Skin of body (tissue), 2 donors: ENCODE results near the gene FCN1. TPM values are rescaled to one million over a fixed set of nuclear protein-coding genes. Genes with fewer than 3 reads are reported as not detected.
"Not testable (repeated sequence)": the region's sequence is repeated elsewhere in the genome, so short reads cannot be mapped to it uniquely, and the experiment has no call there.

Source experiments
- DNase-seq: peaks from one replicate; lab custom pipeline; 2025; lab: John Stamatoyannopoulos, UW
- total RNA-seq: library from RNA; depleted of rRNA; stranded (reverse); fragments of >200 nt; gene quantifications from one replicate; pipeline ENCODE4 v1.2.3, GENCODE V29; 2014

Gene FCN1
- total RNA-seq, result 18.5 TPM

DNA sequence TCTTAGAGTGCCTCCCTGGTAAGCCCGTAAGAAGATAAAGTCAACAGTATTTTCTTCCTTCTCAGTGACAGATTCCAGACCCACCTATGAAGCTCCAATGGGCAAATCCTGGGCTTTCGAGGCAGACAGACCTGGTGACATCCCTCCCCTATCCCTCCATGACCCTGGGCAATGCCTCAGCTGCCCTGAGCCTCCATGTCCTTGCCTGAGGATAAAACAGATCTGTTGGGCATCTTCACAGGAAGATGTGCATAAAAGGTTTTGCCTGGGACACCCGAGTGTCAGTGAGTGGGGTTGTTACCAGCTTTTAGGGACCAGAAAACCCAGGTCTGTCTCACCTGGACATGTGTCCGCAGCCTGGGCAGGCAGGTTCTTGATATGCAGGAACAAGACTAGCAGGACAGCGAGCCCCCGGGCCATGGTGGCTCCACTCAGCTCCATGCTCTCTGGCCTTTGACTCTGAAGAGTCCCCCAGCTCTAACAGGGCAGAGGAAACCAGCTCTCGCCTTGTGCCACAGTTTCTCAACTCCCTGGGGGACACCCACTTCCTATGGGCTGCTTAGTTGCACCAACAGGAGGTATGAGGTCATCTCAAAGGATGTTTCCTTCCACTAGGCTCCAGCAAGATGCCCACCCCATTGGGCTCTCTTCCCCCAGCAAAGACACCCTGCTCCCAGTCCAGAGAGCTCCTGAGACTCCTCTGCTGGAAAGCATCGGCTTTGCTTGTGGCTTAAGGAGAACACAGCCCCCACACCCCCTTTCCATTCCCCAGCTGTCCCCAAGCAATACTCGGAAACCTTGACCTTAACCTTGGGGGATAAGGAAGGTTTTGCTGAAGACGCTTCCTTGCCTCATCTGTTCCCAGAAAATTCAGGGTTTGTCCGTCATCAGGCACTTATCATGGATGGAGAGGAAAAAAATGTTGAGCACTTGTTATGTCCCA, at the start of gene FCN1:
FCN1 (minus strand) TSS at position 482 of the 943 bp plus-strand sequence; CDS start at position 441, 41 bp downstream.
- DNase-seq, result no peak

DNA sequence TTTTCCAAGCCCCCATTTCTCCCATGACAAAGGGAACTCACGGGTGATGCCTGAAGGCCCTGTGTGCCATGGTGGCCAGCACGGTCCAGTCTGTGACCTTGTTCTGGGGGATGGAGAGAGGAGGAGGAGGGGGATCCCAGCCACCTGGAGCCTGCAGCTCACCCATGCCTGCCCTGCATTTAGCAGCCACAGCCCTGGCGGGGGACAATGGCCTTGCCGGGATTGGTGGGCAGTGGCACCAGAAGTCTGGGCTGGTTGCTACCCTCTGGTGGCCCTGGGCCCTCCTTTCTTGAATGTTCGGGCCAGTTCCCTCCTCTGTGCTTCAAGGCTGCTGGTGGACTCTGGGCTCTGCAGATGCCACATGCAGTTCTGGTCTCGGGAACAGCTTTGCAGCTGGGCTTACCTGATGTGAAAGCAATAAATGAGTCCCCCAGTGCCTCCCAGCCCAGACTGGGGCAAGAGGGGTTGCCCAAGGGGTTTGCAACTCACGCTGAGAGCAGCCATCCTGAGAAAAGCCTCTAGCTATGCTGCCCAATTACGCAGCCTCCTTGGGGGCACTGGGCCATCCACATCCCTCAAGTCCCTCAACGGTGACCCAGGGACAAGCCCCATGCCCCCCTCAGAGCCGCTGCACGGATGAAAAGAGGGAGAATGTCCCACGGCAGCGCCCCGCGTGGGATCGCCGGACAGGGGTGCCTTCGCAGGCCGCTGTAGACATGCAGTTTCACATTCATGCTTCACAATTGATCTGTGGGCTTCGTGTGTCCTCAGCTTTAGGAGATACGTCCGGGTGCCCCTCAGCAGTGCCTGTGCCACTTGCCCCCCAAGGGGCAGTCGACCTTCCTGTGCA, 49.2 kb upstream of the FCN1 start:
- no peak for DNase-seq

GRCh38 chr9:134966270-134966669, 48.6 kb upstream of the FCN1 start:
- DNase-seq, result no peak

GRCh38 chr9:134965851-134966250, 48.1 kb upstream of the FCN1 start:
- no peak for DNase-seq

DNA sequence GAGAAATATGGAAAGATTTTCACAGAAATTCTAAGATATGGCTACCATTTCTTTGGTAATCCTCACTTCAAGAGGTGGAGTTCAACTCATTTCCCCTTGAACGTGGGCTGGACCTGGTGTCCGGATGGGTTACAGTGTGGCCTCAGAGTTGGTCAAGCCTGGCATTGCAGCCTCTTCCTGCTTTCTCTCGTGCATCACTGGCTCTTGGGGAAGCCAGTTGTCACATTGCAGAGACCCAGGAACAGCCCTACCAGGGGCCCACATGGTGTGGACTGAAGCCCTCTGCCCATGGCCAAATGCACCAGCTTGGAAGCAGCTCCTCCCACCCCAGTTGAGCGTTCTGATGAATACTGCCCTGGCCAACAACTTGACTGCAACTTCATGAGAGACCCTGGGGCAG, 47.7 kb upstream of the FCN1 start:
- DNase-seq, result no peak

- DNase-seq, result no peak
Observed at GRCh38 chr9:134964271-134965055, 46.8 kb upstream of the FCN1 start.

DNA sequence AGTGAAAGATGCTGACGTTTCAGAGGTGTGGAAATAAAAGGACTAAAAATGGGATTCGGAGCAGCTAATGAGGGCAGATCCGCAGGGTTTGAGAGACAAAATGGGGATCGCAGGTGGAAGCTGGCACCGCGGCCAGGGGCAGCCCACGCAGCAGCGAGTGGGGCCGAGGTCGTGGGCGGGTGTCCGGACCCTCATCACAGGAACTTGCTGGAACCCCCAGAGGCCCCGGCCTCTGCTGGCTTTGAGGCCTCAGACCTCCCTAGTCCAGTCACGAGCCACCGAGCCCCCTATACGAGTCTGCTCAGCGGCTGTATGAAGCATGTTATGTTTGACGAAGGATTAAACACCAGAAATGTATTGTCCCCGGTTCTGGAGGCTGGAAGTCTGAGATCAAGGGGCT, 45.8 kb upstream of the FCN1 start:
- DNase-seq, result no peak

DNA sequence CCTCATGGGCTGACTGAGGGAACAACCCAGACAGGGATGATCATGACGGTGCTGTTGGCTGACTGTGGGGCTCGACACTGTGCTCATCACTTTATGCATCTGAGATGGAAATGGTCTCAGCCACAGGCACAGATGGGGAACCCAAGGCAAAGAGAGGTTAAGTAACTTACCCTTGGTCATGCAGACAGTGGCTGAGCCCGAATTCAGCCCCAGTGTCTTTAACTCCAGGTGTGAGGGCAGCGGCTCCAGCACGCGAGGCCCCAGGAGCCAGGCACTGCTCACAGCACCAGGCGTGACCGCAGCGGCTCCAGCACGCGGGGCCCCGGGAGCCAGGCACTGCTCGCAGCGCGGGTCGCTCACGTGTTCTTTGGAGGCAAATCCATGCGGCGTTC, 45.3 kb upstream of the FCN1 start:
- no peak for DNase-seq

- no peak for DNase-seq
Observed at GRCh38 chr9:134962065-134962972, 44.6 kb upstream of the FCN1 start.

- DNase-seq, result no peak
Observed at GRCh38 chr9:134961331-134962064, 43.8 kb upstream of the FCN1 start.

- no peak for DNase-seq
Observed at GRCh38 chr9:134960701-134961181, 43.0 kb upstream of the FCN1 start.

DNA sequence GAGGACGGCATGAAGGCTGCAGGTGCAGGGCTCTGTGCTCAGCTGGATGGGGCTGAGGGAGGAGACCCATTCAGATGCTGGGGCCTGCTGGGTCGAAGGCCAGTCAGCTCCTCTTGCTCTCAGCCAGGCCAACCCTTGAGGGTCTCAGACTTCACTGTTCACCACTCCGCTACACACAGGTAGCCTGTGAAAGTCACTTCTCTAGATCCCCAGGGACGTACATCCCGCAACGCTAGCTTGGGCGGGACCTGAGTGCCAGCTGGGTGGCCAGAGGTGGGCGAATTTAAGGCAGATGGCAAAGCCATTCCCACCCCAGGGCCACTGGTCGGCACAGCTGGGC, 42.2 kb upstream of the FCN1 start:
- DNase-seq, result no peak

DNA sequence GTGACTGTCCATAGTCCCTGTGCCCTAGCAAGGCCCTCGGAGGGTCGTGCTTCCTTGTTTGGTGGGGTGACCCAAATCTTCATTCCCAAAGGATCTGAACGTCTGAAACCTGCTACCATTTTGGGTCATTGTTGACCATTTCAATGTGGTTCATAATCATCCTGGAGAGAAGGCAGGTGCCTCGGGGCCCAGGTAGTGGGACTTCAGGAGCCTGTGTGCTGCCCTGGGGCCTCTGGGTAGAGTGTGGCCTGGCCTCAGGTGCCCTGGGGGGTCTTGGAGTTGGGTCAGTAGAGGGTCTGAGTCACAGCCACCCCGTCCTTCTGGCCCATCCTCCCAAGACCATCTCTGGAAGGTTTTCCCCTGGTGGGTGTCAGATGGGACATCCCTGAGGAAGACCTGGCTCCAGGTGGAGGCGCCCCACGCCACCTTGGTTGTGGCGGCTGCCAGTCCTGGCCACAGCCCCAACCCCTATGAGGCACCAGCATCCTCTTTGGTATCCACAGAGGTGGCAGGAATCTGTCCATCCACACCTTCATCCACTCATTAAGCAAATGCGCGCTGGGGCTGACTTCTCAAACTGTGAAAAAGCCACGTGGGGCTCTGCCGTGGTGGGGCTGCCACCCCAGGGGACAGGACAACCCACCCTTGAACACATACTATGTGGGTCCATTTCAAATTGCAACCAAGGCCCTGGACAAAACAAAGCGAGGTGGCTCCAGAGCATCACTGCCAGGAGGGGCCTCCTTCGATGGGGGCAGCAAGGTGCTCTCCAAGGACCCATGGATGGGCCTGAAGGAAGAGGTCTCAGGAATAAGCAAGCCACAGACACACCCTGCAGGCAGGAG, 41.6 kb upstream of the FCN1 start:
- DNase-seq, result no peak

DNA sequence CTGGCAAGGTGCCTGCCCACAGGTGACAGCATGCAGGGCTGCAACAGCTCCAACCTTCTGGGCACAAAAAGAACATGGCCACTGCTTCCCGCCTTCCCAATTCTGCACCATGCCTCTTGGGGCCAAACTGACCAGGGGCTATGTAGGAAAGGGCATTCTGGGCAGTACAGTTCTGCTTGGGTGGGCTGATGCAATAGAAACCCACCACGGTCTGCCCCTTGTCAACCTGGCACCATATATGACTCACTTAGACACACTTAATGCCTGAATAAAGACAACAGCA, 40.2 kb upstream of the FCN1 start:
- DNase-seq, result no peak

GRCh38 chr9:134957165-134957944, 39.6 kb upstream of the FCN1 start:
- peak; percentile 22 for DNase-seq

GRCh38 chr9:134956387-134956786, 38.7 kb upstream of the FCN1 start:
- not testable (repeated sequence) for DNase-seq

DNA sequence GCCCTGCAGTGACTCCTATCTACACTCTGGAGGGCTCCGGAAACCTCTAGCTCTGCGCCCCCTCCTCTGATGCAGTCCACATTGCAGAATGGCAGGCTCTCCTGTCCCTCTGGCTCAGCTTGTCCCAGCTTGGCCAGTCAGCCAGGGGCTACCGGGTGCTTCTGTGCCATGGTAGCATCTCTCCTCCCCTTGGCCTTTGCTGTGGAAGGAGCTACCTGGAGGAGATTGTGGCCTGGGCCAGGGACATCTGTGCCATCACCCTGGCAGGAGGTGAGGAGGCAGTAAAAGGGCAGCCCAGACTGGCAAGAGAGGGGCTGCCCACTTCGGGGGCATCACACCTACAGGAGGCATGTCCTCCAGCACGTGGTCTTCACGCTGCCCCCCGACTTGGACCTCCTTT, 38.1 kb upstream of the FCN1 start:
- DNase-seq, result no peak

DNA sequence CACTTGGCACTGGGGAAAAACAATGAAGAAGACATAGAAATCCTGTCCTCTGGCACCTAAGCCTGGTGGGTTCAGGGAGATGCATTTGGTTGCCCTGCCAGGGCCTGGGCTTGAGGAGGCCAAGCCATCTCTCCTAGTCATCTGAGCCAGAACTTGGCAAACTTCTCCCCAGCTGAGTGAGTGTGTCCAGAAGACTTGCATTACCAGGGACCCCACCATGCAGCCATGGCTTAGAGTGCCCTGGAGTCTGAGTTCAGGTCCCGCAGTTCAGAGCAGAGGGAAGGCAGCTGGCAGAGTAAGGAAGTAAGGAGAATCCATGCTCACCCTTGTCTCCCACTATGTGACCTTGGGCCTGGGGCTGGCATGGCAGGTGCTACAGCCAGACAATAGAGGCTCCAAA, 37.4 kb upstream of the FCN1 start:
- DNase-seq, result no peak
